GM23248 (cell line): ENCODE results near the gene APH1B.

Experiments used
- EZH2 ChIP-seq: fragments of 200-600 bp; sonication (generic); IDR thresholded peaks from 2 replicates; pipeline ENCODE4 v1.6.1; 2018; ENCODE audit warnings: antibody characterized with exemption, mild to moderate bottlenecking; ENCODE audit not compliant: insufficient read depth, poor library complexity, severe bottlenecking
- EZH2phosphoT487 ChIP-seq: fragments of 200-600 bp; sonication (generic); IDR thresholded peaks from 2 replicates; pipeline ENCODE4 v1.6.1; 2018; ENCODE audit warnings: antibody characterized with exemption, moderate library complexity, mild to moderate bottlenecking, low read depth; ENCODE audit not compliant: insufficient read depth

DNA sequence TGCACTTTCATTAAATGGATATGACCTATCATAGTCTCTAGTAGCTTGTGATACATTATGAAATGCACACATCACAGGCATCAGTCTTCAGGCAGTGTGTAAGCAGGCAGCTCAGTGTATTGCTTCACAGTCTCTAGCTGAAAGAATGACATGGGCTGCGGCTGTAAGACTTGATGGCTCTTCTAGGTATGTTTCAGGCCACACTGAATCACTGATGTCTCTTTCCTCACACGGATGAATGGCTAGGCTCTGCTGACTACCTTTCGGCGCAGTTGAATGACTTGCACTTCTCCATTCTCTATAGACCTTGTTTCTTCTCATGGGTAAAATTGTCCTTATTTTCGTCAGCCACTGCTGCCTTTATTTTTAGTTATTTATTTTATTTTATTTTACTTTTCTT, 15.4 kb downstream of the APH1B start:
- TF ChIP-seq EZH2: no peak
- no peak for TF ChIP-seq EZH2phosphoT487
